Pancreas (tissue), 10 donors: ENCODE data around the gene GLT6D1. TPM values are rescaled to one million over a fixed set of nuclear protein-coding genes. Genes with fewer than 3 reads are reported as not detected.

Source experiments
- ATAC-seq, 4 donors: fragments of 200-7000 bp; cut with Tn5 transposase; one replicate each; pipeline versions ENCODE4 v1.8.0 to v1.9.1; 2020; ENCODE audit warnings: mild to moderate bottlenecking in 4 of 4, moderate library complexity in 4 of 4
- DNase-seq, 6 donors: peaks; one replicate each; pipeline ENCODE4 v3.0.0-alpha.2; 2020
- FAIRE-seq: peaks from 2 replicates; lab custom pipeline; 2012; peaks lifted over from hg19 to GRCh38; lab: Jason Lieb, UNC
- H3K27ac ChIP-seq, 4 donors: fragments of 200-600 bp; sonication (generic); 1 replicate in 3 of 4; 2 replicates in 1 of 4; pipeline versions ENCODE4 v1.5.0 to v1.8.0; 2020
- H3K27me3 ChIP-seq, 4 donors: fragments of 200-600 bp; one replicate each; pipeline ENCODE4 v1.8.0; 2021
- H3K36me3 ChIP-seq, 3 donors: fragments of 200-600 bp; sonication (generic) in 1 of 3; one replicate each; pipeline versions ENCODE4 v1.5.0 to v1.8.0; 2020 to 2021
- H3K4me1 ChIP-seq, 3 donors: fragments of 200-600 bp; one replicate each; pipeline ENCODE4 v1.8.0; 2021
- H3K4me3 ChIP-seq, 4 donors: fragments of 200-600 bp; sonication (generic) in 2 of 4; one replicate each; pipeline versions ENCODE4 v1.5.0 to v1.8.0; 2020 to 2021
- H3K9me3 ChIP-seq, 4 donors: fragments of 200-600 bp; one replicate each; pipeline ENCODE4 v1.8.0; 2021
- WGBS, 2 donors: extraction: QIAGEN DNeasy Blood & Tissue Kit; methylation state at CpG; one replicate each; pipeline ENCODE4 v1.1.7; 2013; 5-methylcytosine and 5-hydroxymethylcytosine counted together
- intact Hi-C, 3 donors: fragments of 100-400 bp; cut with DNase I; formaldehyde crosslinking; loops; one replicate each; pipeline versions ENCODE4 v1.11.1 to v1.14.2; 2022
- polyA plus RNA-seq, 2 donors: library from polyadenylated mRNA; stranded (reverse); fragments of 200-250 nt; gene quantifications; one replicate each; pipeline ENCODE4 v1.2.3, GENCODE V29; 2013
- total RNA-seq, 6 donors: library from RNA; stranded (reverse); fragmentation: NEBNext Ultra II Directional in 4 of 6; extraction: Animal tissue kit (Norgen Biotek cat#: 25700) in 4 of 6; gene quantifications; one replicate each; pipeline versions ENCODE4 v1.2.1 to v1.2.4, GENCODE V29; 2021 to 2023
- TF ChIP-seq, protein P1 (sequence below), 4 donors: fragments of 200-600 bp; sonication (generic) in 3 of 4; IDR thresholded peaks; one replicate each; pipeline versions ENCODE4 v1.5.0 to v1.8.0; 2021; ENCODE audit warnings: antibody characterized with exemption in 4 of 4
- donor health status: healthy with polysubstance abuse.
- donor health status: DM: no; HTN: no; CAD: no; lungs with moderate emphysema.
- donor health status: DM: no; HTN: no; CAD: no.
- donor health status: control.
- donor health status: control.
- donor health status: Bipolar disorder and iron deficiency.
- donor health status: DM: yes; HTN: yes; CAD: no.
- donor health status: DM: no; HTN: no; CAD: no.
- donor health status: DM: no; HTN: no; CAD: no.
- donor health status: DM: yes; HTN: yes; CAD: no.

GLT6D1 gene
- total and polyA plus RNA-seq, 8 donors: 0.07 TPM; not detected in 7

- H3K36me3 ChIP-seq: no peaks in the 10 kb centered on the region
- TF ChIP-seq, protein P1, sequence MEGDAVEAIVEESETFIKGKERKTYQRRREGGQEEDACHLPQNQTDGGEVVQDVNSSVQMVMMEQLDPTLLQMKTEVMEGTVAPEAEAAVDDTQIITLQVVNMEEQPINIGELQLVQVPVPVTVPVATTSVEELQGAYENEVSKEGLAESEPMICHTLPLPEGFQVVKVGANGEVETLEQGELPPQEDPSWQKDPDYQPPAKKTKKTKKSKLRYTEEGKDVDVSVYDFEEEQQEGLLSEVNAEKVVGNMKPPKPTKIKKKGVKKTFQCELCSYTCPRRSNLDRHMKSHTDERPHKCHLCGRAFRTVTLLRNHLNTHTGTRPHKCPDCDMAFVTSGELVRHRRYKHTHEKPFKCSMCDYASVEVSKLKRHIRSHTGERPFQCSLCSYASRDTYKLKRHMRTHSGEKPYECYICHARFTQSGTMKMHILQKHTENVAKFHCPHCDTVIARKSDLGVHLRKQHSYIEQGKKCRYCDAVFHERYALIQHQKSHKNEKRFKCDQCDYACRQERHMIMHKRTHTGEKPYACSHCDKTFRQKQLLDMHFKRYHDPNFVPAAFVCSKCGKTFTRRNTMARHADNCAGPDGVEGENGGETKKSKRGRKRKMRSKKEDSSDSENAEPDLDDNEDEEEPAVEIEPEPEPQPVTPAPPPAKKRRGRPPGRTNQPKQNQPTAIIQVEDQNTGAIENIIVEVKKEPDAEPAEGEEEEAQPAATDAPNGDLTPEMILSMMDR (IDR thresholded peaks at IDR 0.05): no peak
These were observed 58.5 kb downstream of the GLT6D1 start for GRCh38 chr9:135580664-135581380.

DNA sequence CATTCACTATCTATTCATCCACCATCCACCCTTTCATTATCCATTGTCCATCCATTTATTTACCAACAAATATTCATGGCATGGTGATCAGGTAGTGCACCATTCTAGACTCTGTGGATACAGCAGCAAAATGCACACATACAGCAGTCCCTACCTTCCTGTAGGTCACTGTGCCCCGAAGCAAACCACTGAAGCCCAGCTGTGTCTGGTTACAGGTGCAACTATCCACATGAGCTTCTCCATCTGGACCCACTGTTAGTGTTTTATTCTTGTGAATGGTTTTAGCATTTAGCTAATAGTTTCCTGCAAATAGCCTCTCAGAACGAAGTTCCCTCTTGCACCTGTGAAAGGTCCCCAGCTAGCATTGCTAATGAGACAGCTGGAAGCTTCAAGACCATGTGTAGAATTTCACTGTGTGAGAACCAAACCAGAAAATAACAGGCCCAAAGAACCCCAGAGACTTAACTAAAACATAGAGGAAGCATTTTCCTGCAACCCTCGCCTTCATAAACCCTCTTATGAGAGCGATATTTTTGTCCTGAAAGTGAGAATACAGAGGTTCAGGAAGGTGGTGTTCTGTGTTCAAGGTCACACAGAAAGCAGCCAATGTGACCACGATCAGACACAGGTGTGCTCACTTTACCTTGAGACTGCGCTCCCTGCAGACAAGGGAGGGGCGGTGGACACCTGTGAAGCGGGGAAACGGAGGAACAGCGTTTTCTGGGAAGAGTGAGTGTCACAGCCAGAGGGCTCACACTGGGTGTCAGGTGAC, 59.3 kb downstream of the GLT6D1 start:
- no peak for FAIRE-seq
- Histone ChIP-seq H3K4me3 (no peak overlapping the region), H3K36me3 (no peaks in the 10 kb centered on the region), H3K4me1 (no peaks in the 10 kb centered on the region), H3K9me3 (no peaks in the 10 kb centered on the region), H3K27me3 (no peaks in the 10 kb centered on the region), H3K27ac (no peak overlapping the region)
- ATAC-seq: no peak
- DNase-seq: no peak
- 41 to 45% methylated on average over 10 of the region's 10 CpGs for WGBS, 2 donors
- intact Hi-C loops: no loop called here
- TF ChIP-seq, protein P1 (IDR thresholded peaks at IDR 0.05): no peak

More at GRCh38 chr9:135580664-135581380, 58.5 kb downstream of the GLT6D1 start:
- no peak overlapping the region for H3K4me3 ChIP-seq
- 71 to 82% methylated on average over 11 of the region's 11 CpGs for WGBS, 2 donors
- ATAC-seq: no peak
- H3K9me3 ChIP-seq: no peaks in the 10 kb centered on the region
- no peaks in the 10 kb centered on the region for H3K27me3 ChIP-seq
- FAIRE-seq: no peak
- intact Hi-C loops: no loop called here
- H3K27ac ChIP-seq: no peak overlapping the region
- no peak for DNase-seq
- H3K4me1 ChIP-seq: no peaks in the 10 kb centered on the region

GRCh38 chr9:135579356-135579755, 60.0 kb downstream of the GLT6D1 start:
- ATAC-seq (no peak), FAIRE-seq (no peak), DNase-seq (no peak)
- H3K9me3 ChIP-seq: no peaks in the 10 kb centered on the region
- TF ChIP-seq, protein P1 (IDR thresholded peaks at IDR 0.05): no peak
- intact Hi-C loops: no loop called here
- no peaks in the 10 kb centered on the region for H3K27me3 ChIP-seq
- no peaks in the 10 kb centered on the region for H3K4me1 ChIP-seq
- H3K4me3 ChIP-seq: no peak overlapping the region
- no peak overlapping the region for H3K27ac ChIP-seq
- WGBS, 2 donors: 19 to 34% methylated on average over 2 of the region's 2 CpGs
- H3K36me3 ChIP-seq: no peaks in the 10 kb centered on the region

DNA sequence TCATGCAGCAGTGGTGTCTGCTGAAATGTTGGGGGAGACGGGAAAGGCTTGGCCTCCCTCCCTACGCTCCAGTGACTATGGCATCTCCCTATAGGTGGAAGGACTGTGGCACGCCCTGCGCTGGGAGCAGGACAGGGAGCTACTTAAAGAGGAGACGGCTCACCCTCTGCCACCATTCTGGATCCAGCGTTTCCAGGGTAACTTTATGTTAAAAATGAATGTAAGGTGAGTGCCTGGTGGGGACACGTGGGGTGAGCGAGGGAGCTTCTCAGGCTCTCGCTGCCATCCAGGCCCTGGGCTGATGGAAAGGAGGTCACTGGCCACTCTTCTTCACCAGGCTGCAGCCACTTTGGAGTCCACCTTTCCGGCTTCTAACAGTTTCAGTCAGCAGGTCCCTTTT, 62.1 kb downstream of the GLT6D1 start:
- Histone ChIP-seq H3K9me3 (no peaks in the 10 kb centered on the region), H3K27me3 (no peaks in the 10 kb centered on the region), H3K36me3 (no peaks in the 10 kb centered on the region), H3K27ac (no peak overlapping the region), H3K4me3 (no peak overlapping the region), H3K4me1 (no peaks in the 10 kb centered on the region)
- FAIRE-seq: no peak
- DNase-seq: no peak
- TF ChIP-seq, protein P1 (IDR thresholded peaks at IDR 0.05): no peak
- ATAC-seq: no peak
- WGBS, 2 donors: 68 to 71% methylated on average over 10 of the region's 10 CpGs
- intact Hi-C loops: no loop called here
